ENCODE measurements around the gene CYP4F3.
"Not testable (repeated sequence)": the region's sequence is repeated elsewhere in the genome, so short reads cannot be mapped to it uniquely, and the experiment has no call there.

CYP4F3 gene

DNA sequence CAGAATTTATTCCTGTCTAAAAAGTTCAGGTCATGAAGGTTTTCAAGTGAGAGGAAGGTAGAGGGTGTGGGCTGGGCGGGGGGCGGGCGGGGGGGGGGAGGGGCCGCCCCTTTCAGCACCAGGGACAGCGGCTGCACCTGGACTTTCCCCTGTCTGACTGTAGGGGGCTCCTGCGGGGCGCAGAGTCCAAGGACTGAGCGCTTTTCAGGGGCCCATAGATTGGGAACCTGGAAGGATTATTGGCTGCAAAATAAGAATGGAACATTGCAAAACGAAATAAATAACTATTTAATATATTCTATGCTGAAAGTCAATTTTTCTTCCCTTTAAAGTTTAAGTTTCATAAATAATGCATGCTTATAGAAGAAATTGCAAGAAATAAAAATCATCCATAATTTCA, 8.9 kb upstream of the CYP4F3 start:
- DNase-seq: no peak

DNA sequence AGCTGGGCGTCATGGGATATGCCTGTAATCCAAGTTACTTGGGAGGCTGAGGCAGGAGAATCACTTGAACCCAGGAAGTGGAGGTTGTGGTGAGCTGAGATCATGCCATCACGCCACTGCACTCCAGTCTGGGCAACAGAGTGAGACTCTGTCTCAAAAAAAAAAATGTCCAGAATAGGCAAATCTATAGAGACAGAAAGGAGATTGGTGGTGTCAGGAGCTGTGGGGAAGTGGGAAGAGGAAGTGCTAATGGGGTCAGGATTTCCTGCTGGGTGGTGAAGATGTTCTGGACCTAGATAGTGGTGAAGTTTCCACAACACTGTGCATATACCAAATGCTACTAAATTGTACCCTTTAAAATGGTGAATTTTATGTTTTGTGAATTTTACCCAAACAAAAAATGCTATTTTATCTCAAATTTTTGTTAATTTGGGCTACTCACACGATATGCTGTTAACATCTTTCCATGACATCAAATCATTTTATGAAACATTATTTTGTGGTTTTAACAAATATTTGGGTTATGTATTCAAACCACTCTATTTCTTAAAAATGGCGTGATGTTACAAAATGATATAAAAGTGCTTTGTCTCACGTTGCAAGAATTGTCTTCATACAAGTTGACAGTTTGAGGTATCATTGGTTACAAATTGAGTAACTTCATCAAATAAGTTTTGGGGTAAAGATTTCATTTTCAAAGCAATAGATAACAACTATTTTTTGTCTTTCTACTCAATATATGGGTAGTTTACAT, 7.4 kb upstream of the CYP4F3 start:
- no peak for DNase-seq

DNA sequence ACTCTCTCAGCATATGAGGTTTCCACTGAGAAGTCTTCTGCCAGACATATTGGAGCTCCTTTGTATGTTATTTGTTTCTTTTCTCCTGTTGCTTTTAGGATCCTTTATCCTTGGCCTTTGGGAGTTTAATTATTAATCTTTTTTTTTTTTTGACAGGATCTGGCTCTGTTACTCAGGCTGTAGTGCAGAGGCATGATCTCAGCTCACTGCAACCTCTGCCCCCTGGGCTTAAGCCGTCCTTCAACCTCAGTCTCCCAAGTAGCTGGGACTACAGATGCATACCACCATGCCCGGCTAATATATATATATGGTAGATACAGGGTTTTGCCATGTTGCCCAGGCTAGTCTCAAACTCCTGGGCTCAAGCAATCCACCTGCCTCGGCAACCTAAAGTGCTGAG, 6.6 kb upstream of the CYP4F3 start:
- DNase-seq: no peak

DNA sequence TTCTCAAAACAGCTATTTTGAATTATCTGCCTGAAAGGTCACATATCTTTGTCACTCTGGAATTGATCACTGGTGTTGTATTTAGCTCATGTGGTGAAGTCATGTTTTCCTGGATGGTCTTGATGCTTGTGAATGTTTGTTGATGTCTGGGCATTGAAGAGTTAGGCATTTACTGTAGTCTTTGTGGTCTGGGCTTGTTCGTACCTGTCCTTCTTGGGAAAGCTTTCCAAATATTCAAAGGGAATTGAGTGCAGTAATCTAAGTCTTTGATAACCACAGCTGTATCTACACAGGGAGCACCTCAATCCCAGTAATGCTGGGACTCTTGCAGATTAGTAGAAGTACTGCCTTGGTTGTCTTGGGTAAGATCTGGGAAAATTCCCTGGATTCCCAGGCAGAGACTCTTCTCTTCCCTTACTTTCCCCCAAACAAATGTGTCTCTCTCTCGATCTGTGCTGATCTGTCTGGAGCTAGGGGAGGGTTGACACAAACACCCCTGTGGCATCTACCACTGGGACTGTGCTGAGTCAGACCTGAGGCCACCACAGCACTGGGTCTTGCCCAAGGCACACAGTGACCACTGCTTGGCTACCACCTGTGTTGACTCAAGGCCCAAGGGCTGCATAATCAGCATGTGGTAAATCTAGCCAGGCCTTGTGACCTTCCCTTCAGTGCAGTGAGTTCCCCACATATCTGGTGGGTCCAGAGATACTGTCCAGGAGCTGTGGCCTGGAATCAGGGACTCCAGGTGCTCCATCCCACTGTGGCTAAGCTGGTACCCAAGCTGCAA, 5.5 kb upstream of the CYP4F3 start:
- no peak for DNase-seq

DNA sequence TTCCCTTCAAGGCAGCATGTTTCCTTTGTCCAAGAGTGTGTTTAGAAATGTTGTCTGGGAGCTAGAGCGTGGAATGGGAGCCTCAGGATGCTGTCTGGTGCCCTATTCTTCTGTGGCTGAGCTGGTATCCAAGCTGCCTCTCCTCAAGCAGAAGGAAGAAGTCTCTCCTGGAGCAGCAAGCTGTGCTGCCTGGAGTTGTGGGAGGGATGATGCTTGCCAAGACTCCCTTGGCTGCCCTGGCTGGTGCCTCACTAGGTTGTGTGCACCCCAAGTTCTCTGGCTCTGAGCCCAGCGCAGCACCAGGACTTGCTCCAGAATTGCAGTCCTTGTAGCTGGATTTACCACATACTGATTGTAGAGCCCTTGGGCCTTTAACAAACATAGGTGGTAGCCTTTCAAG, 4.7 kb upstream of the CYP4F3 start:
- no peak for DNase-seq

DNA sequence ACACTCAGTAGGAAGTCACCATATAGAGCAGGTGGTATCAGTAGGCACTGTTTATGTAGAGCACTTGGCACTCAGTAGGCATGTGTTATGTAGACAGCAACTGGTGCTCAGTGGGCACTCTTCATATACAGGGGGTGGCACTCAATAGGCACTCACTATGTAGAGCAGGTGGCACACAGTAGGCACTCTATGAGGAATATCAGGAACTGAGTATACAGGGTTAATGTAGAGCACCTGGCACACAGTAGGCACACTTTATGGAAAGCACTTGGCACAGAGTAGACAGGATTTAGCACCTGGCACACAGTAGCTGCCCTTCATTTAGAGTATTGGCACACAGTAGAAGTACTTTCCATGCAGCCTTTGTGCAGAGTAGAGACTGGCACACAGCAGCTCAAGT, 1.1 kb upstream of the CYP4F3 start:
- DNase-seq: no peak

DNA sequence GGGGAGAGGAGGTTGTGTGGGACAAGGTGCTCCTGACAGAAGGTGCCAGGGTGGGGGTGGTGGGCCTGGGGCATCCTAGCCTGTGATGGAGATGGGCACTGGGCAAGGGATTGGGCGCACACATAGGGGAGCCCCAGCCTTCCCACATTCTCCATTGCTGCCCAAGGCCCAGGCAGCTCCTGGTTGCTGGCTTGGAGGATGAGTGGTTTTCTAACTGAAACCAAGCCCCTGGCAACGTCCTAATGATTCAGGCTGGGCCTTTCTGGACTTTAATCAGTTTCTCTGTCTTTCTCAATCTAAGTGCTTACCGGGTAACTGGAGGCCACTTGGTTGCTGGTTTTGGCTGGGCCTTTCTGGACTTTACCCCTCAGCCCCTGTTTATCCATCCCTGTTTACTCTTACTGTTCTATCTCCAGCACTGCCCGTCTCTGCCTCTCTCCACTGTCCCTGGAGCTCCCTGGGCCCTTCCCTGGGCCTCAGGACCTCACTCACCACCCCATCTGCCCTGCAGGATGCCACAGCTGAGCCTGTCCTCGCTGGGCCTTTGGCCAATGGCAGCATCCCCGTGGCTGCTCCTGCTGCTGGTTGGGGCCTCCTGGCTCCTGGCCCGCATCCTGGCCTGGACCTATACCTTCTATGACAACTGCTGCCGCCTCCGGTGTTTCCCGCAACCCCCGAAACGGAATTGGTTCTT, 354 bp downstream of the CYP4F3 start:
- DNase-seq: no peak

DNA sequence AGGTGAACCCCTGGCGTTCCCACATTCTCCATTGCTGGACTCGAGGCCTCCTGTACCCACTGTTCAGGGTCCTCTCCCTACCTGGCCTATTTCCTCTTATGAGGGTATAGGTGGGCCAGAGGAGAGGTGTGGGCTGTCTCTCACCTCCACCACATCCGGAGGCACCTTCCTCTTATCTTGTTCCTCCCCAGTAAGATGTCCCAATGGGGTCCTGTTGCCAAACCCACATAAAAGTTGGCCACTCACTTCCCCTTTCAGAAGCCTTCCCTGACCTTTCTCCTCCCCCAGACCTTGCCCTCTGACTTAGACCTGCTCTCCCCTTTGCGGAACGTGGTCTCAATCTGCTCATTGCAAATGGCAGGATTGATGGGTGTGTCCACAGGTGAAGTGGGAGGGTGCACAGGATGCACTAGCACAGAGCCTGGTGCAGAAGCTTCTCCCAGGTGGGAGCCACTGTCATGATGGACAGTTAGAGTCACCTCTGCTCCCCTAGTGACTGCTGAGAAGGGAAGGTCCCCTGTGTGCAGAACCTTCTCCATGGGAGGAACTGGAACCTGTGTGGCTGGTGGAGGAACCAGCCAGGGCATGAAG, 1.3 kb downstream of the CYP4F3 start:
- no peak for DNase-seq

DNA sequence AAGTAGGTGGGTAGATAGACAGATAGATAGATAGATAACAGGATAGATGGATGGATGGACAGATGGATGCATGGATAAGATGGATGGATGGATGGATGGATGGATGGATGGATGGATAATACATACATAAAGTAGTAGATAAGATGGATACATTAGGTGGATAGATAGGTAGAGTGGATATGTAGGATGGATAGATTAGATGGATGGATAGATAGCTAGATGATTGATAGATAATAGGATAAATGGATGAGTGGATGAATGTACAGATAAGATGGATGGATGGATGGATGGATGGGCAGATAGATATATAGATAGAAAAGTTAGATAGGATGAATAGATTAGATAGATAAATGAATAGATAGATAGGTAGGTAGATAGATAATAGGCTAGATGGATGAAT, 2.1 kb downstream of the CYP4F3 start:
- no peak for DNase-seq

DNA sequence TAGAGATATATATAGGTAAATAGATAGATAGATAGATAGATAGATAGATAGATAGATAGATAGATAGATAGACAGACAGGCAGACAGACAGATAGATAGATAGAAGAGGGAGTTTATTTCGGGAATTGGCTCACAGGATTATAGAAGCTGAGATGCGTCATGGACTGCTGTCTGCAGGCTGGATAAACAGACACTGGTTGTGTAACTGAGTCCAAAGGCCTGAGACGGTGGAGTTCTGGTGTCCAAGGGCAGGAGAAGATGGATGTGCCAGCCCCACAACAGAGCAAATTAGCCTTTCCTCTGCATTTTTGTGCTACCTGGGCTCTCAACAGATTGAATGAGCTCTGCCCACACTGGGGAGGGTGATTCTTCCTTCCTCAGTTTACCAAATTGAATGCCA, 2.7 kb downstream of the CYP4F3 start:
- DNase-seq: no peak

DNA sequence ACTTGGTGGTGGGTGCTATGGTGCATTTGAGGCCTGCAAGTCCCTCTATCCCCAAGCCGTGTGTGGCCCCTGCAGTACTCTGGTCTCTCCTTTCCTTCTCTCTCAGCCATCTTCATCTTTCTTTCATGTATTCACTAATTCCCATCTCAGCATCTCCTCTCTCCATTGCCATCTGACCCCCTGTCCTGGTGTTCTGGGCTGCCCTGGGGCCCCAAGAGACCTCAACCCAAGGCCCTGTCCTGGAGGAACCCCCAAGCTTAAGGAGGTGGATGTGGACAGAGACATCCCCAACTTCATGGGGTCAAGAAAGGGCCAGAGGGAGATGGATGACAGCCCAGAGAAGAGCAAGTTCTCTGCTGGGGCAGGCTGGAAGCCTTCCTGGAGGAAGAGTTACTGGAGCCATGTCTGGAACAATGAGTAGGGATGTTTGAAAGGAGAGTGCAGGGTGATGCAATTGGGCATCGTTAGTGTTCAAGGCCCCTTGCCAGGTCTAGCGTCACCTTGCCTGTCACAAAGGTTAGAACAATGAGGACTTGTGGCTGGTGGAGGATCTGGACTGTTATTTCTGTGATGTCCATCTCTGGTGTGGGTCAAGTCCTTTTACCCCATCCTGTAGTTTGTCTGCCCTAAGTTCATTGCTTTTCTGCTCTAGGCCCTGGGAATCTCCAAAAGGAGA, 3.5 kb downstream of the CYP4F3 start:
- DNase-seq: no peak

DNA sequence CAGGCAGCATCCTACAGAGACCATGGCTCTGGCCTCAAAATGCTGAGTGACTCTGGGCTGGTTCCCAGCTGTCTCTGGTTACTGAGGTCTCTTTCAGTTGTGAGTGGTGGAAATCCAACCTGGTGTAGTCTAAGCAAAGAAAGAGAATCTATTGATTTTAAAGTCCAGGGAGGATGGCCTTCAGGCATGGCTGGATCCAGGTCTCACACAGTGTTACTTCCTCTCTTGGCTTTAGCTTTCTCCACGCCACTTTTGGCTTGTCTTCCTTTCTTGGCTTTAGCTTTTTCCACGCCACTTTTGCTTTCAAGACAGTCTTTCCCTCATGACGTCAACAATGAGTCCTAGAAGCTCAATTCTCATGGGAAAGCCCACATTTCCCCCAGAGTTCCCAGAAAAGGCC, 4.1 kb downstream of the CYP4F3 start:
- DNase-seq: no peak

DNA sequence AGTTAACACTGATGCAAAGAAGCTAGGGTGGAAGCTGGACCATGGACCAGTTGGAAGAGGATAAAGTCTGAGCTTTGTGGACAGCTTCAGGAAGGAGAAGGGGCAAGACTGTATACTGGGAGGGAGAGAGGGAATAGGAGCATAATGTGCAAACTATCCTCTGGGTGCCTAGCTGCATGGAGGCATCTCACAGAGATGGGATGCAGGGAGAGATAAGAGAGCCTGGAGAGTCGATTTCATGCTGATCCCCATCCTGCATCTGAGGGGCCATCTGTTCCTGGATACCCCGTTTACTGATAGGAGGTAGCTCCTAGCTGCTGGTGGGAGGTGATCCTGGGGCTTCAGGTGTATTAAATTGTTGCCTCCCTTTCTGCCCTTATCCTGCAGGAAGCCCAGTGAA, 8.8 kb downstream of the CYP4F3 start:
- DNase-seq: no peak

DNA sequence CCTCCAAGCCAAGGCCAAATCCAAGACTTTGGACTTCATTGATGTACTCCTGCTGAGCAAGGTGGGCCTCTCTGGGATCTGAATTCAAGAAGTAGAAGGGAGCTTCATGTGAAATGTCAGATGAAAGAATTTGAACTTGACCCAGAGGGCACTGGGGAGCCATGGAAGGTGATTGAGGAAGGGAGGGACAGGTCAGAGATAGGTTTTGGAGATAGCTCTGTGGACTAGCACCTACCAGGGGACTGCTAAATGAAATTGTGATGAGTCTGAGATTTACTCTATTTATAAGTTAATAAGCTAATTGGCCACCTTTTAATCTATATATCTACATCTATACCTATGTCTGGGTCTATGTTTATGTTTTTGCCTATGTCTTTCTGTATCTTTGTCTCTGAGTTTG, 9.4 kb downstream of the CYP4F3 start:
- not testable (repeated sequence) for DNase-seq

DNA sequence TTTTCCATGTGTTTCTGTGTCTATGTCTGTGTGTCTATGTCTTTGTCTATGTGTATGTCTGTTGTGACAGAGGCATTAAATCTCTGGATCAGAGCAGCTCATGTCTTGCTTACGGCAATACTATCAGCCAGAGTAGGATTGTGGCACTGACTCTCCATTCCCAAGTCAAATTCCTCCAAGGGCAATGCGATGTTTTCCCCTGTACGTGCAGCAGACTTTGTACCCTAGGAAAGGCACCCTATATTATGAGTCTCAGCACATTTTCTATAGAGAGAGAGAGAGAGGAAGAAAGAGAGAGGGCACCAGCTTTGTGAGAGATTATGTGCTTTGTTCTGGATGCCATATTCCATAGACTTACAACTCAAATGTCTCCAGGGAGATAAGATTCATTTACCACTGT, 11.1 kb downstream of the CYP4F3 start:
- DNase-seq: no peak

DNA sequence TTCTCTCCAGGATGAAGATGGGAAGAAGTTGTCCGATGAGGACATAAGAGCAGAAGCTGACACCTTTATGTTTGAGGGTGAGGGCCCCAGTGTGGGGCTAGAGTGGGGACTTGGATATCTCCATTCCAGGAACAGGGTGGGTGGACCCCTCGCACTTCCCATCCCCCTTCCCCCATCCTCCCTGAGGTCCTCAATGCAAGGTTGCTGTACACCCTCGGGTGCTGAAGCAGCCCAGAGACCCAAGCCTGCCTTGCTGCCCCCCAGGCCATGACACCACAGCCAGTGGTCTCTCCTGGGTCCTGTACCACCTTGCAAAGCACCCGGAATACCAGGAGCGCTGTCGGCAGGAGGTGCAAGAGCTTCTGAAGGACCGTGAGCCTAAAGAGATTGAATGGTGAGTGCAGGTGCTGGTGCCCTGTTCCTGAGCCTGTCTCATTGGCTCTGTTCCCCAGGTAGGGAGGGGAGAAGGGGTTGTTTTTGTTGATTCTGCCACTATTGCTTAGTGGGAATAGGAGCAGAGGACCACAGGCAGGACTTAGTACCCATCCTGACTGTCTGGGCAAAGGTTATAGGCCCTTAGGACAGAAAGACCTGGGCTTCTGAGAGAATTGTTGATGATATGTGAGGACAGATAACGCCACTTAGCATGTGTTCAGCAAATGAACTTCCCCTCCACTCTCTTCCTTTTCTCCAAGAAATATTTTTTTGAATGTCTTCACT, 12.0 kb downstream of the CYP4F3 start:
- DNase-seq: no peak

DNA sequence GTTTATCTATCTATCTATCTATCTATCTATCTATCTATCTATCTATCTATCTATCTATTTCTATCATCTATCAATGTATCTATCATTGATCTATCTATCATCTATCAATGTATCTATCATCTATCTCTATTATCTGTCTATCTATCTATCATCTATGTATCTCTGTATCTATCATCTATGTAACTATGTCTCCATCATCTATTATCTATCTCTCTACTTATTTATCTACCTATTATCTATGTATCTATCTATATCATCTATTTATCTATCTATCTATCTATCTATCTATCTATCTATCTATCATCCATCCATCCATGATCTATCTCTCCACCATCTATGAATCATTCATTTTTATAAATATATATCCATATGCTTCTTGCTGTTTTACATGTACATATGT, 15.8 kb downstream of the CYP4F3 start:
- no peak for DNase-seq

DNA sequence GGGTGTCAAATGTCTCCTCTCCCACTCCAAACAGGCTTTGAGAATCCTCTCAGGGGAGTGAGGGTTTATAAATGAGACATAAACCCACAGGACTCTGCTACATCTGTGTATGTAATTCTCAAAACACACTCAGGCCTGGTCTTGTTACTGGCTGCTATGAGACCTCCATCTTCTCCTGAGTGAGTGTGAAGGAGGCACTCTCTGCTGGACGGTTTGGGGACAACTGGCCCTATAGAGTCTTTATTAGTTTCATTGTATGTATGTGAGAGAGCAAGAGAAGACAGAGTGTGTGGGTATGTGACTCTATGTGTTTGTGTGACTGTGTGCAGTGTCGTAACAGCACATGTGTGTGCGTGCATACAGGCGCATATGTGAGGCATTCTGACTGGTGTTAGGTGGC, 22.6 kb downstream of the CYP4F3 start:
- DNase-seq: no peak

DNA sequence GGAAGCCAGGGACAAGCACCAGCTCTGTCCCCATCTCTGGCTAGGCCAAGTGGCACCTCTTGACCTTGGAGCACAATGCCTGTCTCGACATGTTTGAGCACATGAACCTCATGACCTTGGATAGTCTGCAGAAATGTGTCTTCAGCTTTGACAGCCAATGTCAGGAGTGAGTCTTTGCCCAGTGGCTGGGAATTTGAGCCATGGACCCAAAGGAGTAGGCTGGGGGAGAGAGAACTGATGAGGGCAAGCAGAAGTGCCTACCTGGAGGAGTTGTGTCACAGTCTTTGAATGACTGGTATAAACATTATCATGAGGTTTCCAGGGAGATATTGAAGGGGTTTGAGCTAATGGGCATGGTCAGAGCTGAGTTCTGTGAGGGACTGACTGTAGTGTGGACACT, 25.5 kb downstream of the CYP4F3 start:
- no peak for DNase-seq

DNA sequence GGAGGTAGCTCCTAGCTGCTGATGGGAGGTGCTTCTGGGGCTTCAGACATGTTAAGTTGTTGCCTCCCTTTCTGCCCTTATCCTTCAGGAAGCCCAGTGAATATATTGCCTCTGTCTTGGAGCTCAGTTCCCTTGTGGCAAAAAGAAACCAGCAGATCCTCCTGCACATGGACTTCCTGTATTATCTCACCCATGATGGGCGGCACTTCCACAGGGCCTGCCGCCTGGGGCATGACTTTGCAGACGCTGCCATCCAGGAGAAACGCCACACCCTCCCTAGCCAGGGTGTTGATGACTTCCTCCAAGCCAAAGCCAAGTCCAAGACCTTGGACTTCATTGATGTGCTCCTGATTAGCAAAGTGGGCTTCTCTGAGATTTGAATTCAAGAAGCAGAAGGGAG, 26.2 kb downstream of the CYP4F3 start:
- no peak for DNase-seq

DNA sequence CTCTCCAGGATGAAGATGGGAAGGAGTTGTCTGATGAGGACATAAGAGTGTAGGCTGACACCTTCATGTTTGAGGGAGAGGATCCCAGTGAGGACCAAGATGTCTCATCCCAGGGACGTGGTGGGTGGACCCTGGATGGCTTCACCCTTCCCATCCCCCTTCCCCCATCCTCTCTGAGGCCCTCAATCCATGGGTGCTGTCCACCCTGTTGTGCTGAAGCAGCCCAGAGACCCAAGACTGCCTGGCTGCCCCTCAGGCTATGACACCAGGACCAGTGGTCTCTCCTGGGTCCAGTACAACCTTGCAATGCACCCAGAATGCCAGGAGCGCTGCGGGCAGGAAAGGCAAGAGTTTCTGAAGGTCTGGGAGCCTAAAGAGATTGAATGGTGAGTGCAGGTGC, 28.7 kb downstream of the CYP4F3 start:
- DNase-seq: no peak

DNA sequence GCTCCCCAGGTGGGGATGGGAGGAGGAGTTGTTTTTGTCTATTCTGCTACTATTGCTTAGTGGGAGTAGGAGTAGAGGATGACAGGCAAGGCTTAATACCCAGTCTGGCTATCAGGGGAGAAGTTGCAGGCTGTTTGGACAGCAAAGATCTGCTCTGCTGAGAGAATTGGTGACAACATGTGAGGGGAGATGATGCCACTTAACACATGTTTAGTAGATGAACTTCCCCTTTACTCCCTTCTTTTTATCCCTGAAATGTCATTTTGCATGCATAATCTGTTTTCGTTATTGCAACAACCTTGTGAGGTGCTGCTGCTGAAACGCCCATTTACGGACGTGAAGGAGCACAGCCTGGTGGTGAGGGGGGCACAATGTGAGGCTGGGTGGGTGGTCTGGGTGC, 29.2 kb downstream of the CYP4F3 start:
- no peak for DNase-seq
